ENCODE results near the gene ANKRD50.

ANKRD50 gene

GRCh38 chr4:124635331-124635730 lies 77.2 kb downstream of the ANKRD50 start:
- no peak for DNase-seq

DNA sequence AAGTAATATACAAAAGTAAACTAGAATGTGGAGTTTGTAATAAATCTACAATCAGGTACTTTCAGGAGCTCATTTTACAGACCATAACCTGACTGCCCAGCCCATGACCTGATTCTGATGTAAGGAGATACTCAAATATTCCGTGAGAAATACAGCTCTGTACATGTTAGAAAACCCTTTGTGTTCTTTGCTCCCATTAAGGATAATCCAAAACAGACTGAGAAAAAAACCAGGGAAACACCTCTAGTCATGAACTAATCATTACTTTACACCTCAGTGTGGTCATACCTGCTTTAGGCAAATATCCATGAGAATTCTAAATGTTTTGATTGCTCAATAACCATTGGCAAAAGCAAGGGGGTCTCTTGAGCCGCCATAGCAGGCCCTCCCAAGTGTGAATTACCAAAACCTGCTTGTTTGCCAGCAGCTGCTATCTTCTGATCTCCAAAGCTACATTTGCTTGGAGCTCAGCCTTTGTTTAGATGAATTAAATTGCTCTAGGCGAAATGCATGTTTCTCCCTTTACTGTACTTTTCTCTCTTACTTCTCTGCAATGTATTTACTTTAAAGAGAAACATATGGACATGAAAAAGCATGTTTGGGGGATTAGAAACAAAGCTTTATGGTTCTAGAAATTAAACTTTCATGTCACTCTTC lies 79.1 kb downstream of the ANKRD50 start:
- DNase-seq: no peak

DNA sequence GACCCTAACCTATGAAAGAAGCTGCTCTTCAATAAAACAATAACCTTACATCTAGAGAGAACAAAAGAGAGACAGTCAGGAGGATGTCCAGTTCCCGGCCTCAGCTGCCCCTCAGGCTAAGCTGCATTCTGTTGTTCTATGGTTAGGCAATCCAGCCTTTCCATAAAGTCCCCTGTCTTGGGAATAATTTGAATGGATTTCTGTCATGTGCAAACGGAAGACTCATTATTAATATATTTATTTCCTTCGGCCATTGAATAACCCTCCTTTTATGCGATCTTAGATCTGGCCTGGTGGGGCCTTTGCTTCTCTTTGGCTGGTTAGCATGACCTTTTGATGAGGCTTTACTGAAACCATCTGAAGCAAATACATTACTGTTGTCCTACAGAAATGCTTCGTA lies 80.1 kb downstream of the ANKRD50 start:
- DNase-seq: no peak

- no peak for DNase-seq
These were observed 80.8 kb downstream of the ANKRD50 start for GRCh38 chr4:124631760-124632159.

DNA sequence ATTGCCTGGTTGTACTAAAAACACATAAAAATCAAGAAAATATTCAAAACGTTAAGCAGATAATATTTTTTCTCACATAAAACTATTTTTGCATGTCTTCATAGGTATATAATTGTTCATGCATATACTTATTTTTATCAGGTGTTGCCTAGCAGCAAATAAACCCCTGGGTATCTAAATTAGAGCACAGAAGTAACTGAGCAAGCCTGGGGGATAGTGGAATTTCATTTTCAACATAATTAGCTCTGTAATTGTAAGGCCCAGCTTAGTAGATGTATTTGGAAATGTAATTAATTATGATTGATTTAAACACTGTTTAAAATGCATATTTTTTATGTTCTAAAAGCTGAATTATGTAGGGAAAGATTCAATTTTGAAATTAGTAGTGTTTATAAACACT lies 82.9 kb downstream of the ANKRD50 start:
- DNase-seq: no peak

All from cortex of kidney (tissue), 1 donor.